Body of pancreas (tissue), 4 donors: ENCODE data around the gene NSUN6. TPM values are rescaled to one million over a fixed set of nuclear protein-coding genes. Genes with fewer than 3 reads are reported as not detected.

Source experiments
- ATAC-seq: fragments of 150-250 bp; one replicate; pipeline ENCODE4 v1.9.1; 2016
- DNase-seq, 4 donors: peaks; one replicate each; pipeline ENCODE4 v3.0.0-alpha.2; 2019
- H3K27ac ChIP-seq, 4 donors: fragments of 200-600 bp; sonication (generic); 1 replicate in 3 of 4; 2 replicates in 1 of 4; pipeline versions ENCODE4 v1.5.1 to v1.6.1; 2016 to 2019; ENCODE audit warnings: mild to moderate bottlenecking in 1 of 4, mixed read lengths in 1 of 4, moderate library complexity in 1 of 4
- H3K27me3 ChIP-seq, 2 donors: fragments of 200-600 bp; sonication (generic); one replicate each; pipeline ENCODE4 v1.6.0; 2016; ENCODE audit warnings: mild to moderate bottlenecking in 1 of 2
- H3K36me3 ChIP-seq, 2 donors: fragments of 200-600 bp; sonication (generic); replicated peaks in 1 of 2; 2 replicates each; pipeline ENCODE4 v1.5.1; 2016; ENCODE audit warnings: low read depth in 2 of 2; ENCODE audit not compliant: insufficient read depth in 1 of 2
- H3K4me1 ChIP-seq: fragments of 200-600 bp; sonication (generic); one replicate; pipeline ENCODE4 v1.6.0; 2016
- H3K4me3 ChIP-seq, 2 donors: fragments of 200-600 bp; sonication (generic); 1 replicate in 1 of 2; 2 replicates in 1 of 2; pipeline ENCODE4 v1.5.1; 2016 to 2019
- H3K9me3 ChIP-seq, 3 donors: fragments of 200-600 bp; sonication (generic); 1 replicate in 2 of 3; 2 replicates in 1 of 3; pipeline ENCODE4 v1.5.1; 2016
- POLR2A ChIP-seq, 3 donors: fragments of 450-650 bp; IDR thresholded peaks; one replicate each; pipeline ENCODE4 v1.6.1; 2016; ENCODE audit warnings: antibody characterized with exemption in 3 of 3, mild to moderate bottlenecking in 2 of 3
- WGBS, 2 donors: methylation state at CpG; one replicate each; pipeline ENCODE4 v1.1.5; 2017; 5-methylcytosine and 5-hydroxymethylcytosine counted together
- intact Hi-C: fragments of 100-400 bp; cut with DNase I; formaldehyde crosslinking; loops from one replicate; pipeline ENCODE4 v1.15.1; 2023
- total RNA-seq, 2 donors: library from RNA; depleted of rRNA; stranded (reverse); fragments of >200 nt; gene quantifications; one replicate each; pipeline ENCODE4 v1.1.0, GENCODE V29; 2016
- TF ChIP-seq, protein P1 (sequence below), 7 experiments: fragments of 450-650 bp in 4 of 7; fragments of 200-600 bp in 3 of 7; sonication (generic) in 3 of 7; IDR thresholded peaks; one replicate each; pipeline ENCODE4 v1.5.1; 2016 to 2019; ENCODE audit warnings: antibody characterized with exemption in 7 of 7

The NSUN6 gene
- total RNA-seq, 2 donors from 2014 or later: 19.5 to 21.4 TPM

DNA sequence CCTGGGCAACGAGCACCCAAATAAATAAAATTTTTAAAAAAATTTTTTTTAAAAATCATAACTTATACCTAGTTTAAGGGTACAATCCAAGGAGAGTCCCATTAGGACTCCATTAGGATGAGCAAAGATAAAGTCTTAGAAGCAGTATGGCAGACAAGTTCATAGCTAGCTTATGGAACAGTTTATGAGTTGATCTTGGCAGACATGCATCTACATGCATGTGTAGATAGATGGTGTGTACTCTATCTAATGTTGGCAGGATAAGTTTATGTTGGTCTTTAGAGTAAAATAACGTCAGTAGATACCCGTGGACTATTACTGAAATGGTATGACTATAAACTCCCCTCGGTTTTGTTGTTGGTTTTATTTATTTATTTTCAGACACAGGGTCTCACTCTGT is 40.2 kb downstream of the NSUN6 start:
- TF ChIP-seq POLR2A (IDR thresholded peaks at IDR 0.05): no peak
- TF ChIP-seq, protein P1, sequence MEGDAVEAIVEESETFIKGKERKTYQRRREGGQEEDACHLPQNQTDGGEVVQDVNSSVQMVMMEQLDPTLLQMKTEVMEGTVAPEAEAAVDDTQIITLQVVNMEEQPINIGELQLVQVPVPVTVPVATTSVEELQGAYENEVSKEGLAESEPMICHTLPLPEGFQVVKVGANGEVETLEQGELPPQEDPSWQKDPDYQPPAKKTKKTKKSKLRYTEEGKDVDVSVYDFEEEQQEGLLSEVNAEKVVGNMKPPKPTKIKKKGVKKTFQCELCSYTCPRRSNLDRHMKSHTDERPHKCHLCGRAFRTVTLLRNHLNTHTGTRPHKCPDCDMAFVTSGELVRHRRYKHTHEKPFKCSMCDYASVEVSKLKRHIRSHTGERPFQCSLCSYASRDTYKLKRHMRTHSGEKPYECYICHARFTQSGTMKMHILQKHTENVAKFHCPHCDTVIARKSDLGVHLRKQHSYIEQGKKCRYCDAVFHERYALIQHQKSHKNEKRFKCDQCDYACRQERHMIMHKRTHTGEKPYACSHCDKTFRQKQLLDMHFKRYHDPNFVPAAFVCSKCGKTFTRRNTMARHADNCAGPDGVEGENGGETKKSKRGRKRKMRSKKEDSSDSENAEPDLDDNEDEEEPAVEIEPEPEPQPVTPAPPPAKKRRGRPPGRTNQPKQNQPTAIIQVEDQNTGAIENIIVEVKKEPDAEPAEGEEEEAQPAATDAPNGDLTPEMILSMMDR (IDR thresholded peaks at IDR 0.05): no peak
- Histone ChIP-seq H3K4me1 (peaks cover 5% of the 10 kb centered on the region), H3K4me3 (no peak overlapping the region), H3K27ac (no peak overlapping the region), H3K27me3 (no peaks in the 10 kb centered on the region), H3K36me3 (peaks cover 0 to 2% of the 10 kb centered on the region in 2 donors), H3K9me3 (no peaks in the 10 kb centered on the region)
- no peak for ATAC-seq
- 95 to 99% methylated on average over 4 of the region's 4 CpGs for WGBS, 2 donors
- no peak for DNase-seq
- intact Hi-C loops: no loop called here

DNA sequence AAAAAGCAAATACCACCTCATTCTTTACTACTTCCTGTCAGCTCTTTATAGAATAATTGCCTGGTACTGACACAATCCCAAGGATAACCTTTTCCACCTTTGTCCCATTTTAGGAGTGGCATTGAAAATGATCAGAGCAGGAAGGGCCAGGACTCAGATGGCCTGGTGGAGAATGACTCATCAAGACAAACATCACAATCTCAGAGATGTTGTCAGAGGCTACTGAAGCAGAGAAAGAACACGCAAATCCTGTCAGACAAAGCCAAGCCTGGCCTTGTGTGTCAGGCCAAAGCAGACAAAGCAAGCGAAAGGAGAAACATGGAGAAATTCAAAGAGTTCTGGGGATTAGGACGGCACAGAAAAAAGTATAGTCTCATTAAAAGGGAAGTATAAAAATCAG is 40.9 kb downstream of the NSUN6 start:
- DNase-seq (peak in 1 of 4 donors; percentile 40), ATAC-seq (peak; percentile 47)
- H3K27me3 ChIP-seq: no peaks in the 10 kb centered on the region
- WGBS, 2 donors: 68 to 73% methylated on average over 3 of the region's 3 CpGs
- peaks cover 0 to 2% of the 10 kb centered on the region in 2 donors for H3K36me3 ChIP-seq
- no peaks in the 10 kb centered on the region for H3K9me3 ChIP-seq
- TF ChIP-seq, protein P1 (IDR thresholded peaks at IDR 0.05): no peak
- TF ChIP-seq POLR2A (IDR thresholded peaks at IDR 0.05): no peak
- peak overlapping the region in 2 of 4 donors; percentile 6 to 43 for H3K27ac ChIP-seq
- peaks cover 5% of the 10 kb centered on the region for H3K4me1 ChIP-seq
- H3K4me3 ChIP-seq: no peak overlapping the region
- intact Hi-C loops: no loop called here

DNA sequence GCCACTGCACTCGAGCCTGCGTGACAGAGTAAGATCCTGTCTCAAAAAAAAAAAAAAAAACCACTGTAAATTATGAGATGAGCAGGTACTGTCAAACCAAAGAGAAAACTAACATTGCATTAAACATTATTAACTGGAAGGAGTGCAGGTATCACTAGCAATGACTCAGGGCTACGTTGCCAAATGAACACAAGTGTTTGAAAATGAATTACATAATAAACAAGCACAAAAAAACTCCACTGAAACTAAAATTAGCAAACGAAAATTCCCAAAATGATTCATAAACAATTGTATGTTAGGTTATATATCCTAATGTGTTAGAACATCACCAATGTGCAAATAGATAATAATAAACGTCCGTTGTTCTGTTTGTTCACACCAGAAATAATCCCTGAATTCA is 42.8 kb downstream of the NSUN6 start:
- H3K27ac ChIP-seq: no peak overlapping the region
- TF ChIP-seq, protein P1 (IDR thresholded peaks at IDR 0.05): no peak
- no peak for TF ChIP-seq POLR2A (IDR thresholded peaks at IDR 0.05)
- H3K9me3 ChIP-seq: no peaks in the 10 kb centered on the region
- intact Hi-C loops: no loop called here
- no peak overlapping the region for H3K4me3 ChIP-seq
- 81 to 86% methylated on average over 6 of the region's 6 CpGs for WGBS, 2 donors
- no peaks in the 10 kb centered on the region for H3K27me3 ChIP-seq
- no peak for ATAC-seq
- peaks cover 0 to 2% of the 10 kb centered on the region in 2 donors for H3K36me3 ChIP-seq
- peaks cover 5% of the 10 kb centered on the region for H3K4me1 ChIP-seq
- no peak for DNase-seq

DNA sequence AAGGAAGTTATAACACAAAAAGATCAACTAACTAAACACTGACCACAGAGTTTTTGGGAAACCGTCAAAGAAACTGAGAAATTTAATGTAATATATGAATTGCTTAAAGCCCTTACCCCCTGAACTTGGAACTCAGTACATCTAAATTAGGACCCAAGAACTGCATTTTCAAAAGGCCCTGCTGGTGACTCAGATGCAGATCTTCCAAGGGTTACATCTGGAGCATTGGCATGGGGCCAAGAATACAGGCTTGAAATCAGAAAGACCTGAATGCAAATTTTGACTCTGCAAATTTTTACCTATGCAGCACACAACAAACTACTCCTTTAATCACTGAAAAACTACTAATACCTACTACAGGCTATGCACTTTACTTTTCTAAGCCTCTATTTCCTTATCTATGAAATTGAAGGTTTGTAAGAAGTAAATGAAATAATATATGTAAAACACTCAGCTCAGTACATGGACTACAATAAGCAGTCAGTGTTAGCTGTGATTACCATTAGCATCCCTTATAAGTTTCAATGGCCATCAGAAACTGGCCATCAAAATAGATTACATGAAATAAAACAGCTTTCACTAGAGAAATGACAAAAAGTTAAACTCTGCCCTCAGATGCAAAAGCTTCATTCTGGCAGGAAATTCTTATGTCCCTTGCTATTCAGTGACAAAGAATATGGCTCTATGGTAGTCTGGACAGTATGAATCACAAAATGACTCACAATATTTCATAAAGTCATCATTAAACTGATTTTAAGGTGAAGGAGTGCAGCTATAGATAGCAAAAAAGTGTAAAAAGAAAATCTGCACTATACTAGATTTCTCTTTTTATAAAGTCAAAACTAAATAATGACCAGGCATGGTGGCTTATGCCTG is 43.6 kb downstream of the NSUN6 start:
- peaks cover 0 to 2% of the 10 kb centered on the region in 2 donors for H3K36me3 ChIP-seq
- intact Hi-C loops: no loop called here
- ATAC-seq (peak; percentile 53), DNase-seq (peak; percentile 64 to 75 (median 70))
- H3K27ac ChIP-seq: no peak overlapping the region
- H3K4me3 ChIP-seq: no peak overlapping the region
- no peaks in the 10 kb centered on the region for H3K9me3 ChIP-seq
- no peaks in the 10 kb centered on the region for H3K27me3 ChIP-seq
- peaks cover 5% of the 10 kb centered on the region for H3K4me1 ChIP-seq
- TF ChIP-seq POLR2A (IDR thresholded peaks at IDR 0.05): no peak
- TF ChIP-seq, protein P1 (IDR thresholded peaks at IDR 0.05): no peak
- WGBS, 2 donors: 78 to 80% methylated on average over 1 of the region's 1 CpG
